HepG2 (cell line): ENCODE measurements around the gene OSTF1. TPM values are rescaled to one million over a fixed set of nuclear protein-coding genes. Genes with fewer than 3 reads are reported as not detected.

Source experiments
- ATAC-seq: fragments of 200-7000 bp; cut with Tn5 transposase; 3 replicates; pipeline ENCODE4 v1.9.1; 2020; ENCODE audit warnings: mild to moderate bottlenecking, moderate library complexity
- BruUV-seq: library from RNA; stranded (reverse); fragments of 400-500 nt; replicated peaks from 2 replicates; lab custom pipeline; 2021; lab: Mats Ljungman, UMichigan
- CTCF ChIA-PET: fragments of 300-600 bp; formaldehyde crosslinking; extraction: SDS; loops from one replicate; lab custom pipeline; 2021; ENCODE audit warnings: low total read pairs, inconsistent platforms, low intra/inter-chr PET ratio; lab: Yijun Ruan, JAX
- POLR2A ChIA-PET: fragments of 350-600 bp; sonication (Branson Sonifier 250); formaldehyde crosslinking; loops from one replicate; lab custom pipeline; 2020; ENCODE audit warnings: antibody characterized with exemption, inconsistent platforms; lab: Yijun Ruan, JAX
- DNase-seq: peaks from one replicate; pipeline ENCODE4 v3.0.0-alpha.2; 2015; ENCODE audit warnings: low spot score
- FAIRE-seq: peaks from 3 replicates; lab custom pipeline; 2011; peaks lifted over from hg19 to GRCh38; lab: Jason Lieb, UNC
- H2AFZ ChIP-seq: one replicate; pipeline ENCODE4 v1.6.1; 2011; ENCODE audit warnings: low read length, inconsistent platforms
- H3K27ac ChIP-seq: fragments of 300-600 bp; 3 replicates; pipeline ENCODE4 v1.8.0; 2011; ENCODE audit warnings: mixed run types, mild to moderate bottlenecking, mixed read lengths, low read length, inconsistent platforms; ENCODE audit not compliant: insufficient read depth; ENCODE audit errors: extremely low read length
- H3K27me3 ChIP-seq, 2 experiments: fragments of 200-600 bp in 1 of 2; 2 replicates in 1 of 2; 3 replicates in 1 of 2; pipeline versions ENCODE4 v1.6.0 to v1.8.0; 2011; ENCODE audit warnings: low read length in 2 of 2, mild to moderate bottlenecking in 2 of 2, moderate library complexity in 2 of 2, inconsistent platforms in 1 of 2; ENCODE audit not compliant: insufficient read depth in 2 of 2, control insufficient read depth in 1 of 2
- H3K36me3 ChIP-seq, 2 experiments: fragments of 200-600 bp in 1 of 2; replicated peaks in 1 of 2; 2 replicates in 1 of 2; 3 replicates in 1 of 2; pipeline versions ENCODE4 v1.5.1 to v1.8.0; 2011; ENCODE audit warnings: low read length in 2 of 2, inconsistent platforms in 1 of 2; ENCODE audit not compliant: insufficient read depth in 2 of 2, control insufficient read depth in 1 of 2
- H3K4me1 ChIP-seq: 2 replicates; pipeline ENCODE4 v1.5.1; 2012; ENCODE audit warnings: low read length, inconsistent platforms; ENCODE audit not compliant: insufficient read depth
- H3K4me2 ChIP-seq: 2 replicates; pipeline ENCODE4 v1.6.0; 2011; ENCODE audit warnings: low read depth, low read length, inconsistent platforms
- H3K4me3 ChIP-seq, 3 experiments: fragments of 200-600 bp in 1 of 3; sonication (generic), shearing (Covaris generic) in 1 of 3; replicated peaks in 1 of 3; 2 replicates each; pipeline ENCODE4 v1.5.1; 2011 to 2016; ENCODE audit warnings: low read length in 3 of 3, inconsistent platforms in 2 of 3, low read depth in 2 of 3, mild to moderate bottlenecking in 2 of 3, control low read depth in 1 of 3, mixed read lengths in 1 of 3; ENCODE audit not compliant: insufficient read depth in 1 of 3
- H3K79me2 ChIP-seq: one replicate; pipeline ENCODE4 v1.6.1; 2011; ENCODE audit warnings: low read length, inconsistent platforms; ENCODE audit not compliant: insufficient read depth
- H3K9ac ChIP-seq: 2 replicates; pipeline ENCODE4 v1.6.0; 2011; ENCODE audit warnings: mild to moderate bottlenecking, low read depth, low read length, inconsistent platforms; ENCODE audit not compliant: insufficient read depth
- H3K9me3 ChIP-seq: 2 replicates; pipeline ENCODE4 v1.5.1; 2012; ENCODE audit warnings: mild to moderate bottlenecking, low read length
- H4K20me1 ChIP-seq: 2 replicates; pipeline ENCODE4 v1.6.0; 2011; ENCODE audit warnings: inconsistent platforms, mild to moderate bottlenecking, low read length, moderate library complexity; ENCODE audit not compliant: insufficient read depth
- CENPT ChIP-seq: sonication (generic); formaldehyde crosslinking; IDR thresholded peaks from 2 replicates; pipeline ENCODE4 v1.8.0; 2022; ENCODE audit warnings: low read depth, mild to moderate bottlenecking, moderate library complexity, missing genetic modification reagents
- DMAP1 ChIP-seq: IDR thresholded peaks from 2 replicates; pipeline ENCODE4 v1.6.1; 2016
- FLYWCH1 ChIP-seq: sonication (generic); formaldehyde crosslinking; IDR thresholded peaks from 2 replicates; pipeline ENCODE4 v1.8.1; 2023; ENCODE audit warnings: mild to moderate bottlenecking, missing genetic modification reagents
- GATA4 ChIP-seq: sonication (generic); IDR thresholded peaks from 2 replicates; pipeline ENCODE4 v1.6.1; 2016; ENCODE audit warnings: antibody characterized with exemption, low read depth, borderline replicate concordance
- HMG20B ChIP-seq: conservative IDR thresholded peaks from 2 replicates; pipeline ENCODE4 v1.6.1; 2016; ENCODE audit warnings: missing genetic modification reagents, missing compliant biosample characterization
- HOXA7 ChIP-seq: sonication (generic); formaldehyde crosslinking; IDR thresholded peaks from 2 replicates; pipeline ENCODE4 v1.8.1; 2022; ENCODE audit warnings: mild to moderate bottlenecking, missing genetic modification reagents, moderate library complexity
- MAF1 ChIP-seq: sonication (generic); formaldehyde crosslinking; IDR thresholded peaks from 2 replicates; pipeline ENCODE4 v1.5.0; 2020; ENCODE audit warnings: missing genetic modification reagents, borderline replicate concordance
- PHF21A ChIP-seq: sonication (generic); formaldehyde crosslinking; IDR thresholded peaks from 2 replicates; pipeline ENCODE4 v1.5.0; 2020; ENCODE audit warnings: mild to moderate bottlenecking, missing genetic modification reagents
- SRSF1 ChIP-seq: fragments of 200-400 bp; formaldehyde crosslinking; optimal IDR thresholded peaks from 2 replicates; pipeline ENCODE3; 2017; ENCODE audit warnings: mild to moderate bottlenecking, low read depth, low read length, moderate library complexity
- ZNF350 ChIP-seq: sonication (generic); formaldehyde crosslinking; IDR thresholded peaks from 2 replicates; pipeline ENCODE4 v1.4.0; 2020; ENCODE audit warnings: mild to moderate bottlenecking, low read depth, missing genetic modification reagents, borderline replicate concordance
- ZNF382 ChIP-seq: sonication (generic); formaldehyde crosslinking; IDR thresholded peaks from 2 replicates; pipeline ENCODE4 v1.5.0; 2020; ENCODE audit warnings: missing genetic modification reagents, mild to moderate bottlenecking, borderline replicate concordance
- ZNF530 ChIP-seq: sonication (generic); formaldehyde crosslinking; IDR thresholded peaks from 2 replicates; pipeline ENCODE4 v1.5.0; 2020; ENCODE audit warnings: low read depth, mild to moderate bottlenecking, missing genetic modification reagents
- ZSCAN21 ChIP-seq: sonication (generic); formaldehyde crosslinking; IDR thresholded peaks from 2 replicates; pipeline ENCODE4 v1.8.0; 2022; ENCODE audit warnings: mild to moderate bottlenecking, missing genetic modification reagents, moderate library complexity, borderline replicate concordance
- WGBS: methylation state at CpG from one replicate; pipeline ENCODE4 v1.1.6; 2017; ENCODE audit warnings: low lambda C conversion rate; 5-methylcytosine and 5-hydroxymethylcytosine counted together
- in situ Hi-C: cut with HindIII; loops from 2 replicates; pipeline ENCODE4 v1.10.0; 2017; ENCODE audit warnings: low pct_unique_long_range_greater_than_20kb; ENCODE audit not compliant: extremely low pct_ligation_motif_present
- intact Hi-C: fragments of 100-400 bp; cut with micrococcal nuclease; formaldehyde crosslinking; loops from one replicate; pipeline ENCODE4 v1.10.0; 2022; ENCODE audit not compliant: unreplicated experiment
- polyA plus RNA-seq, 8 experiments: library from polyadenylated mRNA; depleted of rRNA in 3 of 8; stranded (reverse) in 7 of 8; unstranded in 1 of 8; fragments of >200 nt; fragmentation: Illumina TruSeq in 4 of 8; extraction: Trizol in 4 of 8; gene quantifications; 2 replicates each; pipeline versions ENCODE4 v1.2.1 to v1.2.3, GENCODE V29; 2011 to 2016; ENCODE audit warnings: low read depth in 4 of 8, missing spikeins in 1 of 8, mixed read lengths in 1 of 8; ENCODE audit not compliant: insufficient read depth in 1 of 8
- total RNA-seq, 5 experiments: library from RNA; depleted of rRNA; stranded (reverse); fragments of >200 nt; fragmentation: Illumina TruSeq; extraction: Trizol; gene quantifications; 2 replicates each; pipeline ENCODE4 v1.2.3, GENCODE V29; 2016; ENCODE audit warnings: low read depth in 1 of 5
- TF ChIP-seq, protein P1 (sequence below): sonication (generic); formaldehyde crosslinking; IDR thresholded peaks from 2 replicates; pipeline ENCODE4 v1.4.0; 2020; ENCODE audit warnings: missing genetic modification reagents
- TF ChIP-seq, protein P2 (sequence below): sonication (generic); formaldehyde crosslinking; IDR thresholded peaks from 2 replicates; pipeline ENCODE4 v1.5.0; 2020; ENCODE audit warnings: mild to moderate bottlenecking, missing genetic modification reagents
- TF ChIP-seq, protein P3 (sequence below): sonication (generic); formaldehyde crosslinking; conservative IDR thresholded peaks from 2 replicates; pipeline ENCODE4 v1.4.0; 2020; ENCODE audit warnings: mild to moderate bottlenecking, missing genetic modification reagents, moderate library complexity

Gene OSTF1
- total and polyA plus RNA-seq, 2 of the 13 experiments (the other 11 are each of a cell fraction or from before 2014, with no cell fraction given) = 16.8 to 39.0 TPM

DNA sequence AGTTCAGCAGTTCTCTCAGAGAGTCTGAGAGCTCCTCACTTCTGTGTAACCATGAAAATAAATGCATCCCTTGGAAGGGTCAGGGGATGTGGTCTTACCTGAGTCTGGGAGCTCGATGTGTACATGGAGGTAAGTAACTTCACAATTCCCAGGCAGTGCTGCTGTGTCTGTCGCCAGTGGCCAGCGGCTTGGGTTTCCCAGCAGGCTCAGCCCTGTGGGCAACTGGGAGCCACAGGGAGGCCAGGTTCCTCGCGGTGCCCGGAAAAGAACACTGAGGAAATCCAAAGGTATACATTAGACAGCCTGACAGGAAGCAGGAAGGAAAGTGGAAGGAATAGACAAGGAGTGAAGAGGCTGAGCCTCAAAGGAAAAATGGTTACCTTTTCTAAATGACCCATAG, 62.2 kb downstream of the OSTF1 start:
- FAIRE-seq = no peak
- in situ Hi-C loops = no loop called here
- no TSS peak for BruUV-seq
- Histone ChIP-seq H3K4me2 (no peak overlapping the region), H3K9ac (no peak overlapping the region), H3K36me3 (peaks cover 0 to 6% of the 10 kb centered on the region in 2 experiments; a peak in 3 of 5 replicates), H4K20me1 (no peaks in the 10 kb centered on the region), H3K9me3 (no peaks in the 10 kb centered on the region), H2AFZ (no peak overlapping the region), H3K4me3 (no peak overlapping the region), H3K4me1 (no peaks in the 10 kb centered on the region), H3K79me2 (no peaks in the 10 kb centered on the region), H3K27me3 (no peaks in the 10 kb centered on the region), H3K27ac (no peak overlapping the region)
- POLR2A ChIA-PET = no interaction called here
- 98% methylated on average over 6 of the region's 6 CpGs for WGBS
- TF ChIP-seq MAF1 (no peak), ZNF350 (CRISPR knock-in tag) (no peak), PHF21A (CRISPR knock-in tag) (no peak), HOXA7 (CRISPR knock-in tag) (no peak), ZNF530 (CRISPR knock-in tag) (no peak), ZNF382 (no peak), CENPT (CRISPR knock-in tag) (no peak), FLYWCH1 (CRISPR knock-in tag) (no peak), SRSF1 (no peak), ZSCAN21 (CRISPR knock-in tag) (no peak), GATA4 (no peak), HMG20B (CRISPR knock-in tag) (no peak), DMAP1 (CRISPR knock-in tag) (no peak)
- TF ChIP-seq, protein P1, sequence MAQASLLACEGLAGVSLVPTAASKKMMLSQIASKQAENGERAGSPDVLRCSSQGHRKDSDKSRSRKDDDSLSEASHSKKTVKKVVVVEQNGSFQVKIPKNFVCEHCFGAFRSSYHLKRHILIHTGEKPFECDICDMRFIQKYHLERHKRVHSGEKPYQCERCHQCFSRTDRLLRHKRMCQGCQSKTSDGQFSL (CRISPR knock-in tag) = no peak
- TF ChIP-seq, protein P2, sequence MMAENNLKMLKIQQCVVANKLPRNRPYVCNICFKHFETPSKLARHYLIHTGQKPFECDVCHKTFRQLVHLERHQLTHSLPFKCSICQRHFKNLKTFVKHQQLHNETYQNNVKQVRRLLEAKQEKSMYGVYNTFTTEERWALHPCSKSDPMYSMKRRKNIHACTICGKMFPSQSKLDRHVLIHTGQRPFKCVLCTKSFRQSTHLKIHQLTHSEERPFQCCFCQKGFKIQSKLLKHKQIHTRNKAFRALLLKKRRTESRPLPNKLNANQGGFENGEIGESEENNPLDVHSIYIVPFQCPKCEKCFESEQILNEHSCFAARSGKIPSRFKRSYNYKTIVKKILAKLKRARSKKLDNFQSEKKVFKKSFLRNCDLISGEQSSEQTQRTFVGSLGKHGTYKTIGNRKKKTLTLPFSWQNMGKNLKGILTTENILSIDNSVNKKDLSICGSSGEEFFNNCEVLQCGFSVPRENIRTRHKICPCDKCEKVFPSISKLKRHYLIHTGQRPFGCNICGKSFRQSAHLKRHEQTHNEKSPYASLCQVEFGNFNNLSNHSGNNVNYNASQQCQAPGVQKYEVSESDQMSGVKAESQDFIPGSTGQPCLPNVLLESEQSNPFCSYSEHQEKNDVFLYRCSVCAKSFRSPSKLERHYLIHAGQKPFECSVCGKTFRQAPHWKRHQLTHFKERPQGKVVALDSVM = no peak
- TF ChIP-seq, protein P3, sequence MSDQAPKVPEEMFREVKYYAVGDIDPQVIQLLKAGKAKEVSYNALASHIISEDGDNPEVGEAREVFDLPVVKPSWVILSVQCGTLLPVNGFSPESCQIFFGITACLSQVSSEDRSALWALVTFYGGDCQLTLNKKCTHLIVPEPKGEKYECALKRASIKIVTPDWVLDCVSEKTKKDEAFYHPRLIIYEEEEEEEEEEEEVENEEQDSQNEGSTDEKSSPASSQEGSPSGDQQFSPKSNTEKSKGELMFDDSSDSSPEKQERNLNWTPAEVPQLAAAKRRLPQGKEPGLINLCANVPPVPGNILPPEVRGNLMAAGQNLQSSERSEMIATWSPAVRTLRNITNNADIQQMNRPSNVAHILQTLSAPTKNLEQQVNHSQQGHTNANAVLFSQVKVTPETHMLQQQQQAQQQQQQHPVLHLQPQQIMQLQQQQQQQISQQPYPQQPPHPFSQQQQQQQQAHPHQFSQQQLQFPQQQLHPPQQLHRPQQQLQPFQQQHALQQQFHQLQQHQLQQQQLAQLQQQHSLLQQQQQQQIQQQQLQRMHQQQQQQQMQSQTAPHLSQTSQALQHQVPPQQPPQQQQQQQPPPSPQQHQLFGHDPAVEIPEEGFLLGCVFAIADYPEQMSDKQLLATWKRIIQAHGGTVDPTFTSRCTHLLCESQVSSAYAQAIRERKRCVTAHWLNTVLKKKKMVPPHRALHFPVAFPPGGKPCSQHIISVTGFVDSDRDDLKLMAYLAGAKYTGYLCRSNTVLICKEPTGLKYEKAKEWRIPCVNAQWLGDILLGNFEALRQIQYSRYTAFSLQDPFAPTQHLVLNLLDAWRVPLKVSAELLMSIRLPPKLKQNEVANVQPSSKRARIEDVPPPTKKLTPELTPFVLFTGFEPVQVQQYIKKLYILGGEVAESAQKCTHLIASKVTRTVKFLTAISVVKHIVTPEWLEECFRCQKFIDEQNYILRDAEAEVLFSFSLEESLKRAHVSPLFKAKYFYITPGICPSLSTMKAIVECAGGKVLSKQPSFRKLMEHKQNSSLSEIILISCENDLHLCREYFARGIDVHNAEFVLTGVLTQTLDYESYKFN = no peak
- DNase-seq = no peak
- intact Hi-C loops = no loop called here
- ATAC-seq = no peak
- CTCF ChIA-PET = no interaction called here
